RPMI8226 (cell line): ENCODE data around the gene BCAS1.

Source experiments
- DNase-seq: peaks from one replicate; pipeline ENCODE4 v3.0.0-alpha.2; 2015

The BCAS1 gene

GRCh38 chr20:54070187-54070987 lies at the start of gene BCAS1:
BCAS1 (minus strand) TSS chr20:54070594; CDS start chr20:54058718, 11,876 bp downstream.
- no peak for DNase-seq

- no peak for DNase-seq
Measured at GRCh38 chr20:54119744-54120143, 49.4 kb upstream of the BCAS1 start.

- DNase-seq: no peak
Measured at GRCh38 chr20:54118220-54119001, 48.0 kb upstream of the BCAS1 start.

- no peak for DNase-seq
Measured at GRCh38 chr20:54116550-54117235, 46.3 kb upstream of the BCAS1 start.

- no peak for DNase-seq
Measured at GRCh38 chr20:54115172-54115854, 44.9 kb upstream of the BCAS1 start.

- no peak for DNase-seq
Measured at GRCh38 chr20:54114109-54114508, 43.7 kb upstream of the BCAS1 start.

- no peak for DNase-seq
Measured at GRCh38 chr20:54113566-54113965, 43.2 kb upstream of the BCAS1 start.

- no peak for DNase-seq
Measured at GRCh38 chr20:54112221-54112884, 42.0 kb upstream of the BCAS1 start.

- no peak for DNase-seq
Measured at GRCh38 chr20:54111460-54111859, 41.1 kb upstream of the BCAS1 start.

GRCh38 chr20:54110457-54110856 lies 40.1 kb upstream of the BCAS1 start:
- DNase-seq: no peak

- DNase-seq: no peak
Measured at GRCh38 chr20:54110041-54110440, 39.6 kb upstream of the BCAS1 start.

- no peak for DNase-seq
Measured at GRCh38 chr20:54108817-54109216, 38.4 kb upstream of the BCAS1 start.

GRCh38 chr20:54108326-54108642 lies 37.9 kb upstream of the BCAS1 start:
- no peak for DNase-seq

GRCh38 chr20:54107600-54108325 lies 37.4 kb upstream of the BCAS1 start:
- DNase-seq: no peak

- no peak for DNase-seq
Measured at GRCh38 chr20:54107181-54107580, 36.8 kb upstream of the BCAS1 start.

GRCh38 chr20:54106162-54106561 lies 35.8 kb upstream of the BCAS1 start:
- DNase-seq: no peak

GRCh38 chr20:54105653-54106052 lies 35.3 kb upstream of the BCAS1 start:
- DNase-seq: no peak

GRCh38 chr20:54104781-54105180 lies 34.4 kb upstream of the BCAS1 start:
- no peak for DNase-seq

GRCh38 chr20:54103762-54104600 lies 33.6 kb upstream of the BCAS1 start:
- no peak for DNase-seq

GRCh38 chr20:54103067-54103761 lies 32.8 kb upstream of the BCAS1 start:
- DNase-seq: peak; percentile 76
